Measurements from ENCODE around the gene TRAF2. TPM values are rescaled to one million over a fixed set of nuclear protein-coding genes. Genes with fewer than 3 reads are reported as not detected.

Gene TRAF2
- total and polyA plus RNA-seq, 2 of the 8 experiments (the other 6 are each of a cell fraction or from before 2014, with no cell fraction given), result 26.9 to 50.2 TPM

GRCh38 chr9:136868644-136869043 lies 17.7 kb upstream of the TRAF2 start (continued):
- no peak for TF ChIP-seq CHD7 (IDR thresholded peaks at IDR 0.05; ENCODE audit: insufficient replicate concordance, low read length)
- no peak for TF ChIP-seq MAX (IDR thresholded peaks at IDR 0.05)
- TF ChIP-seq SP2 (IDR thresholded peaks at IDR 0.05; ENCODE audit: low read length), result no peak
- TF ChIP-seq ZNF274 (IDR thresholded peaks at IDR 0.05; ENCODE audit: borderline replicate concordance, extremely low read depth, low read length), result no peak

All from H1 (cell line).